ENCODE results near the gene ZFYVE19.

ZFYVE19 gene

GRCh38 chr15:40773496-40773895 is 33.4 kb upstream of the ZFYVE19 start:
- Histone ChIP-seq H3K27ac (no peak overlapping the region), H3K9ac (ENCODE audit: insufficient read length) (no peak overlapping the region), H3K36me3 (ENCODE audit: insufficient read depth, low read length) (peaks cover 22% of the 10 kb centered on the region; the same call in 1 of the 2 replicates), H3K4me3 (no peak overlapping the region), H3K9me3 (ENCODE audit: low read depth, low read length) (no peaks in the 10 kb centered on the region)
- TF ChIP-seq FOXP2 (optimal IDR thresholded peaks at IDR 0.05; ENCODE audit: control extremely low read depth, extremely low read length, insufficient read depth) (no peak), EZH2 (IDR thresholded peaks at IDR 0.05) (no peak), POLR2AphosphoS5 (IDR thresholded peaks at IDR 0.05; ENCODE audit: borderline replicate concordance, low read depth, low read length) (no peak)
- DNase-seq (ENCODE audit: low read depth, low spot score) = no peak

GRCh38 chr15:40773902-40774301 is 33.0 kb upstream of the ZFYVE19 start:
- TF ChIP-seq EZH2 (IDR thresholded peaks at IDR 0.05) = no peak
- TF ChIP-seq FOXP2 (optimal IDR thresholded peaks at IDR 0.05; ENCODE audit: control extremely low read depth, extremely low read length, insufficient read depth) = no peak
- no peak for TF ChIP-seq POLR2AphosphoS5 (IDR thresholded peaks at IDR 0.05; ENCODE audit: borderline replicate concordance, low read depth, low read length)
- H3K9ac ChIP-seq (ENCODE audit: insufficient read length) = no peak overlapping the region
- no peak for DNase-seq (ENCODE audit: low read depth, low spot score)
- H3K9me3 ChIP-seq (ENCODE audit: low read depth, low read length) = no peaks in the 10 kb centered on the region
- H3K4me3 ChIP-seq = no peak overlapping the region
- H3K27ac ChIP-seq = no peak overlapping the region
- H3K36me3 ChIP-seq (ENCODE audit: insufficient read depth, low read length) = peaks cover 25% of the 10 kb centered on the region; the same call in 1 of the 2 replicates

GRCh38 chr15:40775007-40775406 is 31.9 kb upstream of the ZFYVE19 start:
- Histone ChIP-seq H3K4me3 (no peak overlapping the region), H3K9ac (ENCODE audit: insufficient read length) (no peak overlapping the region), H3K27ac (no peak overlapping the region), H3K9me3 (ENCODE audit: low read depth, low read length) (no peaks in the 10 kb centered on the region), H3K36me3 (ENCODE audit: insufficient read depth, low read length) (peaks cover 34% of the 10 kb centered on the region; the same call in 1 of the 2 replicates)
- no peak for DNase-seq (ENCODE audit: low read depth, low spot score)
- TF ChIP-seq POLR2AphosphoS5 (IDR thresholded peaks at IDR 0.05; ENCODE audit: borderline replicate concordance, low read depth, low read length) (no peak), EZH2 (IDR thresholded peaks at IDR 0.05) (no peak), FOXP2 (optimal IDR thresholded peaks at IDR 0.05; ENCODE audit: control extremely low read depth, extremely low read length, insufficient read depth) (no peak)

DNA sequence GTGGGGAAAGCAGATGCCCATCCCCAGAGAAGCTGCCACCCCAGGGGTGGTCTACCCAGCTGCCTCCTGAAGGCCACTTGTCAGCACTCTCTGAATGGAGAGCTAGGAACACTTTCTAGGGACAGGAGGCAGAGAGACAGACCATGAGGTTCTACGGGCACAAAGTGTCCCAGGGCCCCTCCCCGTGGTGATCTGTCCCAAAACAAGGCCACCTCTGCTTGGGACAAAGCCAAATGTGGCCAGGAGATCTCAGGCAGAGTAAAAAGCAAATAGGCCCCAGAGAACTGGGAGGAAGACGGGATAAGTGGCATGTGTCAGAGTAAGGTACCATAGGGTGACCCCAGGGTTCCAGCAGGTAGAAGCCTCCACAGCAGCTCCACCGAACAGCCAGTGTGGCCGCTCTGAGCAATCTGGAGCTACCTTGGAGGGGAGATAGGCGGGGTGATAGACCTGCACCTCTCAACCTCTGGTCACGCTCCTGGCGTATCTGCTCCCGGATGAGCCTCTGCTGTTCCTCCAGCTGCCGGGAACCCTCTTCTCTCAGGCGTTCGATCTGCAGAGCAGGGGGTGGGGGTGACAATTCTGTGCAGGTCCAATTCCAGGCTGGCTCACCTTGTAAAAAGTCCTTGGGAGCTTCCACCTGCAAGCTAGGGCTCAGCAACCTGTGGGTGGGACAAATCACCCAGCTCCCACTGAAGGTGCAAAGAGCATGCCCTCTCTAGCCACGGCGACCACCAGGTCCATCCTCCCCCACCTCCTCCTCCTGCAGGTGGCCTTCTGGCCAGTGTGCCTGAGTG is 31.0 kb upstream of the ZFYVE19 start:
- no peak for TF ChIP-seq POLR2AphosphoS5 (IDR thresholded peaks at IDR 0.05; ENCODE audit: borderline replicate concordance, low read depth, low read length)
- no peak for TF ChIP-seq EZH2 (IDR thresholded peaks at IDR 0.05)
- no peak for TF ChIP-seq FOXP2 (optimal IDR thresholded peaks at IDR 0.05; ENCODE audit: control extremely low read depth, extremely low read length, insufficient read depth)
- Histone ChIP-seq H3K27ac (no peak overlapping the region), H3K4me3 (no peak overlapping the region), H3K9ac (ENCODE audit: insufficient read length) (no peak overlapping the region), H3K9me3 (ENCODE audit: low read depth, low read length) (no peaks in the 10 kb centered on the region), H3K36me3 (ENCODE audit: insufficient read depth, low read length) (peaks cover 34% of the 10 kb centered on the region; the same call in 1 of the 2 replicates)
- no peak for DNase-seq (ENCODE audit: low read depth, low spot score)

DNA sequence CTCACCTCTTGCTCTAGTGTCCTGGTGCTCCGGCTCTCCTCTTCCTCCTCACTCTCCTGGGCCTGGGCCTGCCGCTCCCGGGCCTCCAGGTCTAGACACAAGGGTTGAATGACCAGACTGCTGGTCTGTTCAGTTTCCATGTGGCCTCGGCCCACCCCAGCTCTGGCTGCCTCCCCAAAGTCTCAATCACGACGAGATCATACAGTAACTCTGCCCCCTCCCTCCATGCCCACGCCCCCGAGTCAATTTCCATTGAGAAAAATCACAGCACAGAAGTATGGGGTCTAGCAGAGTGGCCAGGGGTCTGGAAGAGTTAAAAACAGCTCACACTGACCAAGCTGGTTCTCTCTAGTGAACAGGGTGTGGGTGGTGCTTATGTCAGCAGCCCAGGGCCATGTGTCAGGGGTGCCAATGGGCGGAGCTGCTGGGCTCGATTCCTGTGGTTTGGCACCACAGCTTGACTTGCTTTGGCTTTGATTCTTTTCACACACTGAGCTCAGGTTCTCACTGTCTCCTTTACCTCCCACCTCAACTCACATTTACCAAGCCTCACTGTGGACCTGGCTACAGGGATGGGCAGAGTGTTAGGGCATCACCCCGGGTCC is 30.2 kb upstream of the ZFYVE19 start:
- no peak for DNase-seq (ENCODE audit: low read depth, low spot score)
- peaks cover 34% of the 10 kb centered on the region; the same call in 1 of the 2 replicates for H3K36me3 ChIP-seq (ENCODE audit: insufficient read depth, low read length)

DNA sequence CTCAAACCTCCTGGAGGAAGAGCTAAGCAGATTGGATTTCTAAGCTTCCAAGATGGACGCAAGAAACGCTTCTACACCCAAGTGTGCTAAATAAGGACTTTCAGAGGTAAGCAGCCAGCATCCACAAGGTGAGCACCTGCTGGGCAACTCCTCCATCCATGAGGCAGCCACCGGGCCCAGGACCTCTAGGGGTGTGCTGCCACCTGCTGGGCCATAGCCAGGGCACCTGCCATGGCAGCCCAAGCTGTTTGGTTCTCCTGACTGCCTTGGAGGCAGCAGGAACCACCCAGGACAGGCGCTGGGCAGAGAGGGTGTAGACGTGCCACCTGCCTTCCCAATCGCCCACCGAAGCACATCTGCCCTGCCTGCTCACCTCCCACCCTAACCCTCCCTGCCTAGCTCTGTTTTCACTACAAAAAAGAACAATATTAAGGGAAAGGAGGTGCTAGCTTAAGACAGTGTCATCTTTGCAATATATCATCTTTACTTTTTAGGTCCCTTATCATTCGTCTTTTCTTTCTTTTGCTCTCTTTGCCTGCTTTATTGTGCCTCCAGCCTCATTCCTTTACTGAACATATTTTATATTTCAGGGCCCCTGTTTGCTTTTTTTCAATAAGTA is 24.2 kb upstream of the ZFYVE19 start:
- Histone ChIP-seq H3K9me3 (ENCODE audit: low read depth, low read length) (no peaks in the 10 kb centered on the region), H3K4me3 (no peak overlapping the region), H3K36me3 (ENCODE audit: insufficient read depth, low read length) (peaks cover 15% of the 10 kb centered on the region; the same call in 1 of the 2 replicates), H3K9ac (ENCODE audit: insufficient read length) (no peak overlapping the region), H3K27ac (no peak overlapping the region)
- DNase-seq (ENCODE audit: low read depth, low spot score) = no peak
- TF ChIP-seq FOXP2 (optimal IDR thresholded peaks at IDR 0.05; ENCODE audit: control extremely low read depth, extremely low read length, insufficient read depth) (no peak), POLR2AphosphoS5 (IDR thresholded peaks at IDR 0.05; ENCODE audit: borderline replicate concordance, low read depth, low read length) (no peak), EZH2 (IDR thresholded peaks at IDR 0.05) (no peak)

More for the DNA sequence above, 30.2 kb upstream of the ZFYVE19 start:
- Histone ChIP-seq H3K9ac (ENCODE audit: insufficient read length) (no peak overlapping the region), H3K27ac (no peak overlapping the region), H3K9me3 (ENCODE audit: low read depth, low read length) (no peaks in the 10 kb centered on the region), H3K4me3 (no peak overlapping the region)
- TF ChIP-seq EZH2 (IDR thresholded peaks at IDR 0.05) (no peak), FOXP2 (optimal IDR thresholded peaks at IDR 0.05; ENCODE audit: control extremely low read depth, extremely low read length, insufficient read depth) (no peak), POLR2AphosphoS5 (IDR thresholded peaks at IDR 0.05; ENCODE audit: borderline replicate concordance, low read depth, low read length) (no peak)

DNA sequence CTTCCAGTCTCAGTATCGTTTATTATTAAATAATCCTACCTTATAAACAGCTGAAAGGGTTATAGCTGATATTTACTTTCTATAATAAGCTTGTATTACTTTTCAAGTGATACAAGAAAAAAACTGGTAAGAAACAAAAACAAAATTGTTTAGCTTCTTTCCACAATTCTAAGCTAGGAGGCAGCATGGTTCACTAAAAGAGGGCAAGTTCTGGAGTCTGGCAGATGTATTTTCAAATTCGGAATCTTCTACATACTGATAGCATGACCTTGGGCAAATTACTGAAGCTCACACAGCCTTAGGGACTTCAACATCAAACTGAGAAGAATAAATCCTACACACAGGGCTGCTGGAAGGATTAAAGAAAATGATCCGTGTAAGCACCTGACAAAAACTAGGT is 21.7 kb upstream of the ZFYVE19 start:
- no peak for DNase-seq (ENCODE audit: low read depth, low spot score)
- Histone ChIP-seq H3K27ac (no peak overlapping the region), H3K36me3 (ENCODE audit: insufficient read depth, low read length) (no peaks in the 10 kb centered on the region), H3K9me3 (ENCODE audit: low read depth, low read length) (no peaks in the 10 kb centered on the region), H3K9ac (ENCODE audit: insufficient read length) (no peak overlapping the region), H3K4me3 (no peak overlapping the region)
- TF ChIP-seq EZH2 (IDR thresholded peaks at IDR 0.05) = no peak
- no peak for TF ChIP-seq POLR2AphosphoS5 (IDR thresholded peaks at IDR 0.05; ENCODE audit: borderline replicate concordance, low read depth, low read length)
- TF ChIP-seq FOXP2 (optimal IDR thresholded peaks at IDR 0.05; ENCODE audit: control extremely low read depth, extremely low read length, insufficient read depth) = no peak

GRCh38 chr15:40785814-40786213 is 21.1 kb upstream of the ZFYVE19 start:
- Histone ChIP-seq H3K9ac (ENCODE audit: insufficient read length) (no peak overlapping the region), H3K27ac (no peak overlapping the region), H3K4me3 (no peak overlapping the region), H3K9me3 (ENCODE audit: low read depth, low read length) (no peaks in the 10 kb centered on the region), H3K36me3 (ENCODE audit: insufficient read depth, low read length) (no peaks in the 10 kb centered on the region)
- no peak for DNase-seq (ENCODE audit: low read depth, low spot score)
- TF ChIP-seq POLR2AphosphoS5 (IDR thresholded peaks at IDR 0.05; ENCODE audit: borderline replicate concordance, low read depth, low read length) = no peak
- TF ChIP-seq EZH2 (IDR thresholded peaks at IDR 0.05) = no peak
- TF ChIP-seq FOXP2 (optimal IDR thresholded peaks at IDR 0.05; ENCODE audit: control extremely low read depth, extremely low read length, insufficient read depth) = no peak

All from SK-N-MC (cell line).